Renal pelvis (tissue), 4 donors: ENCODE measurements around the gene DAAM1. TPM values are rescaled to one million over a fixed set of nuclear protein-coding genes. Genes with fewer than 3 reads are reported as not detected.

Experiments used
- DNase-seq: peaks from one replicate; pipeline ENCODE4 v3.0.0-alpha.2; 2013
- polyA plus RNA-seq, 3 donors: library from polyadenylated mRNA; unstranded; fragments of 120-200 nt; gene quantifications; one replicate each; pipeline ENCODE4 v1.2.1, GENCODE V29; 2013; ENCODE audit not compliant: insufficient read length in 3 of 3

Gene DAAM1
- polyA plus RNA-seq, 3 donors, result 46.6 to 51.4 (median 50.0) TPM

DNA sequence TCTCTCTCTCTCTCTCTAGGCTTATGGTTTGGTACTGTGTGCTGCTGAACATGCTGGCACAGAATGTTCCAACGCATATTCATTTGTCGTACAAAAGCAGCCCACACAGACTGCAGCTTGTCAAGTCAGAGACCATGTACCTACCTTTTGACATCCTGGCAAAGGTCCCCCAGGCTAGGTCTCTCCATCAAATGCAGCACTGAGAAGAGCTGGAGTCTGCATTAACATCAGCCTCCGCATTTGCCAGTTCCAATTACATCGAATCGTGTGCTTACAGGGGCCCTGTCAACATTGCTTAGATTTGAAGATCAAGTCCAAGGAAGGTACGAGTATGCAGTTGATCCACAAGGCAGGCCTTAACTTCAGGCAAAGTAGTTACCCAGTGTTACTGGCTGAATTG is 228.8 kb downstream of the DAAM1 start:
- no peak for DNase-seq

DNA sequence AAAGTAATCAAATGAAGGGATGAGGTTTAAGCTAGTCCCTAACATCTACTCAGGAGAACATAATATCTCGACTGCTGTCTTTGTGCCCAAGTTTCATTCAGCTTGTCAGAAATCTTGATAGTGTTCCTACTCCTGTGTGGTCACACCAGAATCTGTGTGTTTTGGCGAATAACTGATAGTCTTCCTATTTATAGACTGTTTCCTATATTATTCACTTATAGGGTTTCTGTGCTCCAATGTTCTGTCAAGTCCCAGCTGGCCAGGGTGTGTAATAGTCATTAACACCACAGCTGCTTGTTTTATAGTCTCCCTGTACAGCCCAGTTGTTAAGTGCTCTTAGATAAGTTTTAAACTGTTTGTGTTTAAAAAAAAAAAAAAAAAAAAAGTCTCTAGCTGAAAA is 230.8 kb downstream of the DAAM1 start:
- DNase-seq, result peak; percentile 66
